ENCODE measurements around the gene COL6A1. TPM values are rescaled to one million over a fixed set of nuclear protein-coding genes. Genes with fewer than 3 reads are reported as not detected.

COL6A1 gene
- total RNA-seq, 4 donors from 2014 or later, result 356 to 669 (median 427) TPM

GRCh38 chr21:45935628-45936027 lies 45.9 kb upstream of the COL6A1 start:
- peaks cover 0 to 56% (median 0%) of the 10 kb centered on the region in 3 donors for H3K36me3 ChIP-seq
- no peaks in the 10 kb centered on the region for H3K27me3 ChIP-seq
- no peak for TF ChIP-seq POLR2A (IDR thresholded peaks at IDR 0.05)
- peaks cover 0 to 37% (median 0%) of the 10 kb centered on the region in 4 donors for H3K9me3 ChIP-seq
- WGBS, 2 donors, result 71 to 72% methylated on average over 2 to 3 of the region's 3 CpGs
- H3K27ac ChIP-seq, result no peak overlapping the region
- no peak for DNase-seq (ENCODE audit: low spot score in 2 of 2)
- H3K4me3 ChIP-seq, result no peak overlapping the region
- H3K4me1 ChIP-seq, result no peaks in the 10 kb centered on the region

- Histone ChIP-seq H3K27me3 (no peaks in the 10 kb centered on the region), H3K4me1 (no peaks in the 10 kb centered on the region), H3K9me3 (peaks cover 0 to 37% (median 0%) of the 10 kb centered on the region in 4 donors), H3K4me3 (no peak overlapping the region), H3K27ac (no peak overlapping the region), H3K36me3 (peaks cover 0 to 60% (median 0%) of the 10 kb centered on the region in 3 donors)
- WGBS, 2 donors, result 91 to 95% methylated on average over 17 of the region's 17 CpGs
- DNase-seq (ENCODE audit: low spot score in 2 of 2), result no peak
- TF ChIP-seq POLR2A (IDR thresholded peaks at IDR 0.05) (no peak), EP300 (IDR thresholded peaks at IDR 0.05) (no peak), CTCF (IDR thresholded peaks at IDR 0.05) (no peak)
These were observed 43.7 kb upstream of the COL6A1 start for GRCh38 chr21:45937721-45938452.

GRCh38 chr21:45938453-45938755 lies 43.2 kb upstream of the COL6A1 start:
- WGBS, 2 donors, result 92 to 100% methylated on average over 1 of the region's 1 CpG
- H3K4me1 ChIP-seq, result no peaks in the 10 kb centered on the region
- no peaks in the 10 kb centered on the region for H3K27me3 ChIP-seq
- H3K9me3 ChIP-seq, result peaks cover 0 to 37% (median 0%) of the 10 kb centered on the region in 4 donors
- TF ChIP-seq CTCF (IDR thresholded peaks at IDR 0.05) (no peak), EP300 (IDR thresholded peaks at IDR 0.05) (no peak), POLR2A (IDR thresholded peaks at IDR 0.05) (no peak)
- H3K36me3 ChIP-seq, result peaks cover 0 to 60% (median 0%) of the 10 kb centered on the region in 3 donors
- no peak for DNase-seq (ENCODE audit: low spot score in 2 of 2)
- no peak overlapping the region for H3K27ac ChIP-seq
- H3K4me3 ChIP-seq, result no peak overlapping the region

GRCh38 chr21:45938811-45939520 lies 42.6 kb upstream of the COL6A1 start:
- no peak for TF ChIP-seq CTCF (IDR thresholded peaks at IDR 0.05)
- no peak for TF ChIP-seq POLR2A (IDR thresholded peaks at IDR 0.05)
- WGBS, 2 donors, result 86 to 90% methylated on average over 16 of the region's 17 CpGs
- Histone ChIP-seq H3K27me3 (no peaks in the 10 kb centered on the region), H3K9me3 (peaks cover 0 to 33% (median 0%) of the 10 kb centered on the region in 4 donors), H3K27ac (no peak overlapping the region), H3K4me3 (no peak overlapping the region), H3K36me3 (peaks cover 0 to 56% (median 0%) of the 10 kb centered on the region in 3 donors), H3K4me1 (no peaks in the 10 kb centered on the region)
- DNase-seq (ENCODE audit: low spot score in 2 of 2), result no peak

DNA sequence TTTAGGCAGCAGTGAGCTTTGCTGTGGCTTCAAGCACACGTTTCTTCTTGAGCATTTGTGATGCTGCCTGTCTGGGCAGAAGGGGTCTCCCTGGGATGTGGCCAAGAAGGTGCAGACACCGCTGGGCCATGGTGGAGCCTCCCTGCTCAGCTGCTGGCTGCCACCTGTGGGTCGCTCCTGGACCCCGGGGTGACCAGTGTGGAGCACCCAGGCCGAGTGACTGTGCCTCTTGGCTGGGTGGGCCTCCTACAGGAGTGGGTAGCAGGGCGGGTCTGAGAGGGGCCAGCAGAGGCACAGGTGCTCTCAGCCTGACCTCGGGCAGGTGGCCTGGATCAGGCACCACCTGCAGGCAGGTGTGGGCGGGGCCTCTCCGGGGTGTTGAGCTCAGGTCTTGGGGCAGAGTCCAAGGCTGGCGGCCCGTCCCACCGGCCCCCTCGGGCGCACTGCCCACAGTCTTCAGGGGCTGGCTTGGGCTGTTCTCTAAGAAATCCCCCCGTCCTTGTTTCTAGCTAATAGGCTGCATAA lies 42.0 kb upstream of the COL6A1 start:
- H3K27ac ChIP-seq, result no peak overlapping the region
- H3K4me3 ChIP-seq, result no peak overlapping the region
- DNase-seq (ENCODE audit: low spot score in 2 of 2), result no peak
- peaks cover 0 to 50% (median 0%) of the 10 kb centered on the region in 3 donors for H3K36me3 ChIP-seq
- TF ChIP-seq EP300 (IDR thresholded peaks at IDR 0.05), result no peak
- no peak for TF ChIP-seq CTCF (IDR thresholded peaks at IDR 0.05)
- TF ChIP-seq POLR2A (IDR thresholded peaks at IDR 0.05), result no peak
- 76 to 99% methylated on average over 4 to 15 of the region's 15 CpGs for WGBS, 2 donors
- H3K27me3 ChIP-seq, result no peaks in the 10 kb centered on the region
- no peaks in the 10 kb centered on the region for H3K4me1 ChIP-seq
- H3K9me3 ChIP-seq, result peaks cover 0 to 27% (median 0%) of the 10 kb centered on the region in 4 donors
